GM19455 (cell line): ENCODE results near the gene BRIP1.

ENCODE experiments used
- ATAC-seq: cut with Tn5 transposase; IDR thresholded peaks from one replicate; pipeline ENCODE4 v1.9.1; 2021; ENCODE audit not compliant: unreplicated experiment

The BRIP1 gene

DNA sequence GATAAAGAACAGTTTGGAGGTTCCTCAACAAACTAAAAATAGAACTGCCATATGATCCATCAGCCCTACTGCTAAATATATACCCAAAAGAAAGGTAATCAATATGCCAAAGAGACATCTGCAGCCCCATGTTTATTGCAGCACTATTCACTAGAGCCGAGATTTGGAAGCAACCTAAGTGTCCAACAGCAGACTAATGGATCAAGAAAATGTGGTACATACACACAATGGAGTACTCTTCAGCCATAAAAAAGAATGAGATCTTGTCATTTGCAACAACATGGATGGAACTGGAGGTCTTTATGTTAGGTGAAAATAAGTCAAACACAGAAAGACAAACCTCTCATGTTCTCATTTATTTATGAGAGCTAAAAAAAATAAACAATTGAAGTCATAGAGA, 223.5 kb downstream of the BRIP1 start:
- no peak for ATAC-seq

GRCh38 chr17:61638087-61638486, 225.2 kb downstream of the BRIP1 start:
- ATAC-seq: no peak

DNA sequence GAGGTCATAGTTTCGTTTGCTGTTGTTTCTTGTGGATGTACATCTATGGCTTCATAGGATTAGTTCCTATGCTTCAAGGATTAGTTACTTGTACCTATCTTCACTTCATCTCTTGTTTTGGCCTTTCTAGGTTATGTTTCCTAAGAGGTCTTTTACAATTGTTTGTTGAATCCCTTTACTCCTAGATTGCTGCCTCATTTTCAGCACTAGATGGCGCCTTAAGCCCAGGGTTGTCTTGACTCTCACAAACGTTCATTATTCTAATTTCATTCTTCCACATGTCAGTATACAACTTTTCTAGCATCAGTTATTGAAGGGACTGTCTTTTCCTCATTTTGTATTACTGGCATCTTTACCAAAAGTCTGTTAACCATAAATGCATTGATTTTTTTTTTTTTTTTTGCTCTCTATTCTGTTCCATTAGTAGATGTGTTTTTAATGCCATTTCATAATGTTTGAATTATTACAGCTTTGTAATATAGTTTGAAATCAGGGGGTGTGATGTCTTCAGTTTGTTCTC, 227.4 kb downstream of the BRIP1 start:
- no peak for ATAC-seq

DNA sequence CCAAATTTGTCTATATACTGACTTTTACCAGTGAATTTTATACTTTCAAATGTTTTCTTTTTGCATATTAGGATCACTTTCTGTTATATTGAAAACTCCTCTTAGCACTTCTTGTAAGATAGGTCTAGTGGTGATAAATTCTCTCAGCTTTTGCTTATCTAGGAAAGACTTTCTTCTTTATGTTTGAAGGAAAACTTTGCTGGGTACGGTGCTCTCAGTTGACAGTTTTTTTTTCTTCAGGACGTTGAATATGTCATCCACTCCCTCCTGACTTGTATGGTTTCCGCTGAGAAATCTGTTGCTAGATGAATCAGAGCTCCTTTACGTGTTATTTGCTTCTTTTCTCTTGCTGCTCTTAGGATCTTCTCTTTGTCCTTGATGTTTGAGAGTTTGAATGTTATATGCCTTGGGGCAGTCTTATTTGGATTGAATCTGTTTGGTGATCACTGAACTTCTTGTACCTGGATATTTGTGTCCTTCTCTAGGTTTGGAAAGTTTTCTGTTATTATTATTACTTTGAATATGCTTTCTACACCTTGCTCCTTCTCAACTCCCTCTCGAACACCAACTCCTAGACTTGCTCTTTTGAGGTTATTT, 228.3 kb downstream of the BRIP1 start:
- no peak for ATAC-seq

- ATAC-seq: no peak
Observed at GRCh38 chr17:61634011-61634539, 229.3 kb downstream of the BRIP1 start.

DNA sequence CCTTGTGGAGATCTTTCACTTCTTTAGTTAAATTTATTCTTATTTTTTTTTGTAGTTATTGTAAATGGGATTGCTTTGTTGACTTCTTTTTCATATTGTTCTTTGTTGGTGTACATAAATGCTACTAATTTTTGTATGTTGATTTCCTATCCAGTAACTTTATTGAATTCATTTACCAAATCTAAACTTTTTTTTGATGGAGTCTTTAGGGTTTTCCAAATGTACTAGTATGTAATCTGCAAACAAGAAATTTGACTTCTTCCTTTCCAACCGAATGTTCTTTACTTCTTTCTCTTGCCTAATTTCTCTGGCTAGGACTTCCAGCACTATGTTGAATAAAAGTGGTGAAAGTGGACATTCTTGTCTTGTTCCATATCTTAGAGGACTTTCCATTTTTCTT, 230.5 kb downstream of the BRIP1 start:
- ATAC-seq: no peak

- ATAC-seq: no peak
Observed at GRCh38 chr17:61631800-61632199, 231.5 kb downstream of the BRIP1 start.
